HAP-1 (cell line): ENCODE results near the gene ATP2A3.

Experiments
- DNase-seq, 2 experiments: peaks; one replicate each; pipeline ENCODE4 v3.0.0-alpha.2; 2016 to 2020; ENCODE audit warnings: low spot score in 2 of 2
- H3K27me3 ChIP-seq: fragments of 250-450 bp; sonication (Bioruptor Pico); 2 replicates; pipeline ENCODE4 v1.5.1; 2020; ENCODE audit warnings: low read depth, mild to moderate bottlenecking, moderate library complexity
- H3K36me3 ChIP-seq: fragments of 250-450 bp; sonication (Bioruptor Pico); replicated peaks from 2 replicates; pipeline ENCODE4 v1.5.1; 2020; ENCODE audit warnings: mild to moderate bottlenecking
- H3K4me1 ChIP-seq: fragments of 250-450 bp; sonication (Bioruptor Pico); 2 replicates; pipeline ENCODE4 v1.5.1; 2020; ENCODE audit warnings: mild to moderate bottlenecking
- H3K4me3 ChIP-seq: fragments of 250-450 bp; sonication (Bioruptor Pico); 2 replicates; pipeline ENCODE4 v1.5.1; 2020; ENCODE audit warnings: mild to moderate bottlenecking, moderate library complexity
- H3K9me3 ChIP-seq: fragments of 250-450 bp; sonication (Bioruptor Pico); 2 replicates; pipeline ENCODE4 v1.5.1; 2020; ENCODE audit warnings: mild to moderate bottlenecking, moderate library complexity
- in situ Hi-C: fragments of 300-500 bp; cut with MboI; formaldehyde crosslinking; loops from 3 replicates; pipeline ENCODE4 v1.14.3; 2020; ENCODE audit warnings: low sequenced_read_pairs, inconsistent platforms, mixed read lengths

ATP2A3 gene

GRCh38 chr17:3917391-3917931 lies 46.8 kb downstream of the ATP2A3 start:
- Histone ChIP-seq H3K27me3 (no peaks in the 10 kb centered on the region), H3K9me3 (no peaks in the 10 kb centered on the region), H3K4me3 (no peak overlapping the region), H3K36me3 (no peaks in the 10 kb centered on the region), H3K4me1 (no peaks in the 10 kb centered on the region)
- DNase-seq, result peak in 1 of 2 experiments; percentile 41
- in situ Hi-C loops, result no loop called here

GRCh38 chr17:3916825-3917224 lies 47.4 kb downstream of the ATP2A3 start:
- no peak for DNase-seq
- in situ Hi-C loops, result no loop called here
- Histone ChIP-seq H3K36me3 (no peaks in the 10 kb centered on the region), H3K4me3 (no peak overlapping the region), H3K4me1 (no peaks in the 10 kb centered on the region), H3K27me3 (no peaks in the 10 kb centered on the region), H3K9me3 (no peaks in the 10 kb centered on the region)

GRCh38 chr17:3915995-3916696 lies 48.1 kb downstream of the ATP2A3 start, which contains the start of gene P2RX1:
P2RX1 (minus strand) TSS chr17:3916465; CDS start chr17:3916225, 240 bp downstream.
- no peak within 1 kb of the TSS for H3K4me3 ChIP-seq
- no peaks in the 10 kb centered on the region for H3K27me3 ChIP-seq
- H3K4me1 ChIP-seq, result no peaks in the 10 kb centered on the region
- H3K36me3 ChIP-seq, result no peaks in the 10 kb centered on the region
- DNase-seq, result no peak
- in situ Hi-C loops, result no loop called here
- no peaks in the 10 kb centered on the region for H3K9me3 ChIP-seq

GRCh38 chr17:3915581-3915994 lies 48.6 kb downstream of the ATP2A3 start:
- in situ Hi-C loops, result no loop called here
- no peak for DNase-seq
- no peak overlapping the region for H3K4me3 ChIP-seq

GRCh38 chr17:3914312-3914670 lies 49.9 kb downstream of the ATP2A3 start:
- no peaks in the 10 kb centered on the region for H3K4me1 ChIP-seq
- no peaks in the 10 kb centered on the region for H3K9me3 ChIP-seq
- DNase-seq, result no peak
- H3K4me3 ChIP-seq, result no peak overlapping the region
- in situ Hi-C loops, result loop anchor here (5.0 kb wide), 1 partner anchor 88 kb away; no protein-coding TSS in a partner anchor
- H3K36me3 ChIP-seq, result no peaks in the 10 kb centered on the region
- no peaks in the 10 kb centered on the region for H3K27me3 ChIP-seq

More at GRCh38 chr17:3915581-3915994, 48.6 kb downstream of the ATP2A3 start:
- Histone ChIP-seq H3K27me3 (no peaks in the 10 kb centered on the region), H3K36me3 (no peaks in the 10 kb centered on the region), H3K9me3 (no peaks in the 10 kb centered on the region), H3K4me1 (no peaks in the 10 kb centered on the region)

- peak; percentile 33 to 88 for DNase-seq
- in situ Hi-C loops, result loop anchor here (5.0 kb wide), 1 partner anchor 89 kb away; no protein-coding TSS in a partner anchor
- no peaks in the 10 kb centered on the region for H3K36me3 ChIP-seq
- no peaks in the 10 kb centered on the region for H3K27me3 ChIP-seq
- H3K4me3 ChIP-seq, result no peak overlapping the region
- no peaks in the 10 kb centered on the region for H3K9me3 ChIP-seq
- no peaks in the 10 kb centered on the region for H3K4me1 ChIP-seq
Measured at GRCh38 chr17:3913531-3914311, 50.5 kb downstream of the ATP2A3 start.

GRCh38 chr17:3912827-3913226 lies 51.4 kb downstream of the ATP2A3 start:
- in situ Hi-C loops, result loop anchor here (5.0 kb wide), 1 partner anchor 89 kb away; no protein-coding TSS in a partner anchor
- no peaks in the 10 kb centered on the region for H3K36me3 ChIP-seq
- H3K4me3 ChIP-seq, result no peak overlapping the region
- no peak for DNase-seq
- H3K4me1 ChIP-seq, result no peaks in the 10 kb centered on the region
- H3K27me3 ChIP-seq, result no peaks in the 10 kb centered on the region
- H3K9me3 ChIP-seq, result no peaks in the 10 kb centered on the region

- Histone ChIP-seq H3K4me1 (no peaks in the 10 kb centered on the region), H3K9me3 (no peaks in the 10 kb centered on the region), H3K4me3 (no peak overlapping the region), H3K27me3 (no peaks in the 10 kb centered on the region), H3K36me3 (no peaks in the 10 kb centered on the region)
- in situ Hi-C loops, result loop anchor here (5.0 kb wide), 1 partner anchor 91 kb away; no protein-coding TSS in a partner anchor
- no peak for DNase-seq
Measured at GRCh38 chr17:3911271-3912053, 52.8 kb downstream of the ATP2A3 start.

- H3K27me3 ChIP-seq, result no peaks in the 10 kb centered on the region
- DNase-seq, result no peak
- H3K4me1 ChIP-seq, result no peaks in the 10 kb centered on the region
- H3K36me3 ChIP-seq, result no peaks in the 10 kb centered on the region
- in situ Hi-C loops, result loop anchor here (5.0 kb wide), 1 partner anchor 92 kb away; no protein-coding TSS in a partner anchor
- no peaks in the 10 kb centered on the region for H3K9me3 ChIP-seq
- no peak overlapping the region for H3K4me3 ChIP-seq
Measured at GRCh38 chr17:3910420-3911270, 53.6 kb downstream of the ATP2A3 start.

GRCh38 chr17:3909257-3909656 lies 55.0 kb downstream of the ATP2A3 start:
- Histone ChIP-seq H3K36me3 (no peaks in the 10 kb centered on the region), H3K9me3 (no peaks in the 10 kb centered on the region), H3K27me3 (no peaks in the 10 kb centered on the region), H3K4me1 (no peaks in the 10 kb centered on the region), H3K4me3 (no peak overlapping the region)
- in situ Hi-C loops, result no loop called here
- DNase-seq, result no peak

GRCh38 chr17:3907483-3908216 lies 56.6 kb downstream of the ATP2A3 start:
- in situ Hi-C loops, result no loop called here
- no peak for DNase-seq

GRCh38 chr17:3906881-3907280 lies 57.4 kb downstream of the ATP2A3 start:
- Histone ChIP-seq H3K4me3 (no peak overlapping the region), H3K36me3 (no peaks in the 10 kb centered on the region), H3K27me3 (no peaks in the 10 kb centered on the region), H3K9me3 (no peaks in the 10 kb centered on the region), H3K4me1 (no peaks in the 10 kb centered on the region)
- no peak for DNase-seq
- in situ Hi-C loops, result no loop called here

More at GRCh38 chr17:3907483-3908216, 56.6 kb downstream of the ATP2A3 start:
- Histone ChIP-seq H3K4me1 (no peaks in the 10 kb centered on the region), H3K9me3 (no peaks in the 10 kb centered on the region), H3K27me3 (no peaks in the 10 kb centered on the region), H3K4me3 (no peak overlapping the region), H3K36me3 (no peaks in the 10 kb centered on the region)
